Skin epidermis (tissue), 12 donors: ENCODE measurements around the gene ORAI2.
A peak's percentile ranks its signal among the peaks of the same experiment; 100 is the strongest.
"Not testable (repeated sequence)": the region's sequence is repeated elsewhere in the genome, so short reads cannot be mapped to it uniquely, and the experiment has no call there.

ENCODE experiments used
- H3K27ac ChIP-seq, 21 experiments: fragments of 200-600 bp; sonication (generic) in 11 of 21; one replicate each; pipeline ENCODE4 v1.5.0; 2020; ENCODE audit warnings: mild to moderate bottlenecking in 3 of 21, inconsistent platforms in 2 of 21, moderate library complexity in 2 of 21
- H3K4me3 ChIP-seq, 7 experiments: fragments of 200-600 bp; sonication (generic) in 2 of 7; one replicate each; pipeline ENCODE4 v1.5.0; 2020; ENCODE audit warnings: inconsistent platforms in 2 of 7, mild to moderate bottlenecking in 2 of 7, moderate library complexity in 1 of 7

Gene ORAI2

DNA sequence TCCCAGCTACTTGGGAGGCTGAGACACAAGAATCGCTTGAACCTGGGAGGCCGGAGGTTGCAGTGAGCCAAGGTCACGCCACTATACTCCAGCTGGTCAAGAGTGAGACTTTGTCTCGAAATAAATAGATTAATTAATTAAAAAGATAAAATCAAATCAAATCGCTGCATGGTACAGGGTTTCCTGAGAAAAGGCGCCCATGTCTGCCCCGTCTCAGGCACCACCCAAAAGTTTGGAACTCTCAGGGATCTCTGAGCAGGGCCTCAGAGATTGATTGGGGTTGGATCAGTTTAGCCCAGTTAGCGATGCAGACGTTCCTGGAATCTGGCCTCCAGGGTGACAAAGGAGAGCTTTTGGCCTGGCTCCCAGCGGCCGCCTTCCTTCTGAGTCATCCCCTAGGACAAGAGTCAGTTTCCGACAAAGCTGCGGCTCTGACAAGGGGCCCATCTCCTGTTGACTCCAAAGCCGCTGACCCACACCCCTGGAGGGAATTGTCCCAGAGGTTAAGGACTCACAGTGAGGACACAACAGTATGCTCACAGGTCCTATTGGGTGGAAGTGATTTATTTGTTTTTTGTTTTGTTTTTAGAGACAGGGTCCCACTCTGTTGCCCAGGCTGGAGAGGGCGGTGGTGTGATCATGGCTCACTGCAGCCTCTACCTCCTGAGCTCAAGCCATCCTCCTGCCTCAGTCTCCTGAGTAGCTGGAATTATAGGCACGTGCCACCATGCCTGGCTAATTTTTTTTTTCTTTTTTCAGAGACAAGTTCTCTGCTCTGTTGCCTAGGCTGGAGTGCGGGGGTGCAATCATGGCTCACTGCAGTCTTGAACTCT is 6.8 kb downstream of the ORAI2 start:
- H3K27ac ChIP-seq, result peak overlapping the region in 3 of 21 experiments; percentile 2 to 60 (median 27)

DNA sequence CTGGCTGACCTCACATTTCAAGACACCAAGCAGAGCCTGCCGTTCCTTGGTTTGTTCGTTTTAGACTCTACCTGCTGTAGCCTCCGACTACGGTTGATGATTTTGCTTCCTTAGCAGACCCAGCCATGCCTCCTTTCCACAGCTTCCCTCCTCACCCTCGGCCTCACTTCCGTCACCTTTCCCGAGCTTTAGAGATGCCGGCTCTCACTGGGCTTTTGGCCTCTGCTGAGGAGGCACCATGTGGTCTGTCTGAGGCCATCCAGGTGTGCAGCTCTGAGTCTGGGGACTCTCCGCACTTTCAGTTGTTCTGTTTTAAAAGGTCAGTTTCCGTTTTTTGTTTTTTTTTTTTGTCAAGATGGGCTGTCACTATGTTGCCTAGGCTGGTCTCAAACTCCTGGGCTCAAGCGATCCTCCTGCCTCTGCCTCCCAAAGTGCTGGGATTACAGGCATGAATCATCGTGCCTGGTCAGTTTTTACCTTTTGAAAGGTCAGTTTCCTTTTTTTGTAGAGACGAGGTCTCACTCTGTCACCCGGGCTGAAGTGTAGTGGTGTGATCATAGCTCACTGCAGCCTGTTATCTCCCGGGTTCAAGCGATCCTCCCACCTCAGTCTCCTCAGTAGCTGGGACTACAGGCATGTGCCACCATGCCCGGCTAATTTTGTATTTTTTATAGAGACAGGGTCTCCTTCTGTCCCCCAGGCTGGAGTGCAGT is 11.7 kb downstream of the ORAI2 start:
- H3K27ac ChIP-seq, result peak overlapping the region in 1 of 21 experiments; percentile 27

More for the DNA sequence above, 6.8 kb downstream of the ORAI2 start:
- H3K4me3 ChIP-seq, result no peak overlapping the region

DNA sequence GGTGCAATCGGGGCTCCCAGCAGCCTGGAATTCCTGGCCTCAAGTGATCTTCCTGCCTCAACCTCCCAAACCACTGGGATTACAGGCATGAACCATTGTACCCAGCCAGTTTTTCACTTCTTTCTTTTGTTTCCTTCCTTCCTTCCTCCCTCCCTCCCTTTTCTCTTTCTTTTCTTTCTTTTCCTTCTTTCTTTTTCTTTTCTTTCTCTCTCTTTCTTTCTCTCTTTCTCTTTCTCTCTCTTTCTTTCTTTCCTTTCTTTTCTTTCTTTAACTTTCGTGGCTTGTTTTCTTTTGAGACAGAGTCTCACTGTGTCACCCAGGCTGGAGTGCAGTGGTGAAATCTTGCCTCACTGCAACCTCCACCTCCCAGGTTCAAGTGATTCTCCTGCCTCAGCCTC is 12.3 kb downstream of the ORAI2 start:
- Histone ChIP-seq H3K27ac (peak overlapping the region in 1 of 21 experiments; percentile 27), H3K4me3 (no peak overlapping the region)

More for the DNA sequence above, 11.7 kb downstream of the ORAI2 start:
- H3K4me3 ChIP-seq, result no peak overlapping the region

DNA sequence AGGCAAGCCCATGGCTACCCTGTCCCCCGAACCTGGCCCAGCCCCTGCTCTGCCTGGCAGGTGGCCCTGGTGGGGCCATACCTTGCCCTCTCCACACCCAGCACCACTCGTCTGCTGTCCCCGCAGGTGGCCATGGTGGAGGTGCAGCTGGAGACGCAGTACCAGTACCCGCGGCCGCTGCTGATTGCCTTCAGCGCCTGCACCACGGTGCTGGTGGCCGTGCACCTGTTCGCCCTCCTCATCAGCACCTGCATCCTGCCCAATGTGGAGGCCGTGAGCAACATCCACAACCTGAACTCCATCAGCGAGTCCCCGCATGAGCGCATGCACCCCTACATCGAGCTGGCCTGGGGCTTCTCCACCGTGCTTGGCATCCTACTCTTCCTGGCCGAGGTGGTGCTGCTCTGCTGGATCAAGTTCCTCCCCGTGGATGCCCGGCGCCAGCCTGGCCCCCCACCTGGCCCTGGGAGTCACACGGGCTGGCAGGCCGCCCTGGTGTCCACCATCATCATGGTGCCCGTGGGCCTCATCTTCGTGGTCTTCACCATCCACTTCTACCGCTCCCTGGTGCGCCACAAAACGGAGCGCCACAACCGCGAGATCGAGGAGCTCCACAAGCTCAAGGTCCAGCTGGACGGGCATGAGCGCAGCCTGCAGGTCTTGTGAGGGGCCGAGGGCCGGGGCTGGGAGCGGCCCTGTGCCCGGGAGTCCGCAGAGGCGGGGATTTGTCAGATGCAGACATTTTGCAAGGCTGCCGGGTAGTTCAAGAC is 13.2 kb downstream of the ORAI2 start:
- Histone ChIP-seq H3K4me3 (no peak overlapping the region), H3K27ac (no peak overlapping the region)

DNA sequence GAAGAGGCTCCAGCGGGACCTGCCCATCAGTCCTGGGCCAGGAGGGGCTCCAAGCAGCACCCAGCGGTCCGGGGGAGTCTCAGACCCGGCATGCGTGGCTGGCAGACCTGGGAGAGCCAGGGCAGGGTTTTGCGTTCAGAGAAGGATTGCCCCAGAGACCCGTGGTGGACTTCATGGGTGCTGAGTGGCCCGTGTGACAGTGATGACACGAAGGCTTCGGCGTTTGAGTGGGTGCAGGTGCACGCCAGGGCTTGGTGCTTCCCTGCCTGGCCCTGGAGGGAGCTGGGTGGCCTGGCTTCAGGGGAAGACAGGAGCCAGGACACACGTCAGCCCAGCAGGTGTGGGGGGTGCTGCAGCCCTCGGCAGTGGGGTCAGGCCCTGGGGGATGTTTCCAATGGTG is 13.9 kb downstream of the ORAI2 start:
- Histone ChIP-seq H3K4me3 (no peak overlapping the region), H3K27ac (no peak overlapping the region)

DNA sequence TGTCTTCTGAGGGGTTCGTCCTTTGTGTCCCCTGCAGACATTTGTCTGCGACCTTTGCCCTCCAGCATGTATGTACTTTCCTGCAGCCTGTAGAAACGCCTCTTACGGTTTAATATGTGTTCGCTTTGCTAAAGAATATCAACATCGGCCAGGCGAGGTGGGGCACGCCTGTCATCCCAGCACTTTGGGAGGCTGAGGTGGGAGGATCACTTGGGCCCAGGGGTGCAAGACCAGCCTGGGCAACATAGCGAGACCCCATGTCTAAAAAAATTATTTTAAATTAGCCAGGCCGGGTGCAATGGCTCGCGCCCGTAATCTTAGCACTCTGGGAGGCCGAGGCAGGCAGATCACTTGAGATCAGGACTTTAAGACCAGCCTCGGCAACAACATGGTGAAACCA is 15.8 kb downstream of the ORAI2 start:
- no peak overlapping the region for H3K4me3 ChIP-seq
- no peak overlapping the region for H3K27ac ChIP-seq

DNA sequence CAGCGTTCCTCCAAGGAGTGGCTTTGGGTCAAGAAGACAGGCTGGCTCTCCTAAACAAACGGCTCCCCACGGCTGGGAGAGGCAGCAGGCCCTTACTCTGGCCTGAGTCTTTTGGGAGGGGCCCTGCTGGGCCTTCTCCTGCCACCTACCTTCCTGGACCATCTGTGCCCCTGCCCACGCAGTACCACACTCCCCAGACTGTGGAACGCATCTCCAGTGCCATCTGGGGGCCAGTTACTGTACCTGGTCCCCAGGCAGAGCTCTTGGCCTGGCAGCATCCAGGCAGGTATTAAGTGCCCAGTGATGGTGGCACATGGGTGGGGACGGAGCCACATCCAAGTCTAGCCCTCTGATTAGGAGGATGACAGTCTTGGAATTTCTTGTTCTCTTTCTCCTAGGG is 16.9 kb downstream of the ORAI2 start:
- Histone ChIP-seq H3K27ac (no peak overlapping the region), H3K4me3 (no peak overlapping the region)

DNA sequence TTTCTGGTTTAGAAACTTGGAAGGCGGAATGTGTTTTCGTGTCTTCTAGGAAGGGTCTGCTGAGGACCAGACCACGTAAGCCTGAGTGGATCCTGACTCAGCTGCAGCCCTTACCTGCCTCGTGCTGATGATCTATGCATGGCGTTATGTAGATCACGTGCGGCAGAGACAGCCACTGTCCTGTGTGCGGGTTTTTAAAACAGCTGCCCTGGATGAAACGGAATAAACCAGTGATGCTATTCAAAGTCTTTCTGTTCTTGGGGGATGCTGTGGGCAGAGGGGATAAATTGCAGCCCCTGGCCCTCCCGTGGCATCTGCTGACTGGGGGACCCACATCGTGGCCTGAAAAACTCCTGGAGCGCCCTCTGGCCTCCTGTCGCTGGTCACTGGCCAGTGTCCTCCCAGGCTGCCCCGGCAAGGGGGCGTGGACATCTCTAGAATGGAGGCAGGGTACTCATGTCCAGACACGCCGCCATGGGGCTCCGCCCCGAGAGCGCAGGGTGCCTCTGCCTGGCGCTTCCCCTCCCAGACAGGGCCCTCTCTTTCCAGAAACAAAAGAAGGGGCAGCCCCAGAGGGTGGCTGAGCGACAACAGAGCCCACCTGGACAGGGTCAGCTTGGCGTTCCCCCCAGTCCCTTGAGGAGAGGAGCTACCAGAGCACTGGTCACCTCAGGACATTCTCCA is 18.1 kb downstream of the ORAI2 start:
- Histone ChIP-seq H3K4me3 (no peak overlapping the region), H3K27ac (no peak overlapping the region)

DNA sequence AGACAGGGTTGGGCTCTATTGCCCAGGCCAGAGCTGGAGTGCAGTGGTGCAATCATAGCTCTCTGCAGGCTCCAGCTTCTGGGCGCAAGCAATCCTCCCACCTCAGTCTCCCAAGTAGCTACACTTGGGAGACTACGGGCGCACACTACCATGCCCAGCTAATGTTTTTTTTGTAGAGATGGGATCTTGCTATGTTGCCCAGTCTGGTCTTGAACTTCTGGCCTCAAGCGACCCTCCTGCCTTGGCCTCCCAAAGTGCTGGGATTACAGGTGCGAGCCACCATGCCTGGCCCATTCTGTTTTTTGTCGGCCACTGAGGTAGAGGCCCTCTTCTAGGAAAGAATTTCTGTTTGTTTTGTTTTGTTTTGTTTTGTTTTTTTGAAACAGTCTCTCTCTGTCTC is 19.1 kb downstream of the ORAI2 start:
- Histone ChIP-seq H3K4me3 (no peak overlapping the region), H3K27ac (no peak overlapping the region)

DNA sequence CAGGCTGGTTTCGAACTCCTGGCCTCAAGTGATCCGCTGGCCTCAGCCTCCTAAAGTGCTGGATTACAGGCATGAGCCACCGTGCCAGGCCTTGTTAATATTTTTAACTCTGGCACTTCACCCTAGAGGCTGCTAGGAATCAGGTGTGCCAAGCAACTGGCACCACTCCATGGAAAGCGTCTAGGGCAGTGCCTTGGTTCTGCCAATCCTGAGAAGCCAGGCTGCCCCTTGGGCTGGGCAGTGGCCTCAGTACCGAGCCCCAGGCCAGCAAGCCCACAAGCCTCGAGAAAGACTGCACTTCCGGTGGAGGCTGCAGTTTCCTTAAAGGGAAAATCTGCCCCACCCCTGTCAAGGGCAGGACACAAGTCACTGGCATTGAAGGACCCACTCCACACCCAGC is 19.9 kb downstream of the ORAI2 start:
- H3K27ac ChIP-seq, result no peak overlapping the region

DNA sequence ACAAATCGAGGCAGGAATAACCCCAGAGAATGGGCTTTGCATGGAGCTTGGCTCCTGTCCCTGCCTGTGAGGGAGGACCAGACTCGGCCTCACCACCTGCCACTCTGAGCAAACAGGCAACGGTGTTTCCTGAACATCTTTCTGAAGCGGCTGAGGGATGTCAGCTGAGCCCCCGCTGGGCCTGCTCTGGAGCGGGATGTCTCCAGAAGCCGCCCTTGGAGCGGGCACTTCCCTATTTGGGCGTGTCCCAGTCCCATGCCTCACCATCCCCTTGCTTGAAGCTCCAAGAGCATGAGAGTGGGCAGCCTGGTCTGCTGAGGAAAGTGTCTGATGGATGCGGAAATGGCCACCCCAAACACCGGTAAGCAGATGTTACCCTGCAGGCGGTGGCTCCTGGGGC is 21.1 kb downstream of the ORAI2 start:
- no peak overlapping the region for H3K27ac ChIP-seq
- no peak overlapping the region for H3K4me3 ChIP-seq

More for the DNA sequence above, 19.9 kb downstream of the ORAI2 start:
- H3K4me3 ChIP-seq, result no peak overlapping the region

DNA sequence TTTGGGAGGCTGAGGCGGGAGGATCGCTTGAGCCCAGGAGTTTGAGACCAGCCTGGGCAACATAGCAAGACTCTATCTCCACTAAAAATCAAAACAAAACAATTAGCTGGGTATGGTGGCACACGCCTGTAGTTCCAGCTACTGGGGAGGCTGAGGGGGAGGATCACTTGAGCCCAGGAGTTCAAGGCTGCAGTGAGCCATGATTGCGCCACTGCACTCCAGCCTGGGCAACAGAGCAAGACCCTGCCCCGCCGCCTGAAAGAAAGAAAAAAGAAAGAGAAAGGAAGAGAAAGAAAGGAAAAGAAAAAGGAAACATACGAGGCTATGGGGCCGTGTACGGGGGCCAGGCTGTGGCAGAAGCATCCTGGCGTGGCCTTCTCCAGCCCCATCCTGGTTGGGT is 21.6 kb downstream of the ORAI2 start:
- H3K27ac ChIP-seq, H3K4me3 ChIP-seq: not testable (repeated sequence)

DNA sequence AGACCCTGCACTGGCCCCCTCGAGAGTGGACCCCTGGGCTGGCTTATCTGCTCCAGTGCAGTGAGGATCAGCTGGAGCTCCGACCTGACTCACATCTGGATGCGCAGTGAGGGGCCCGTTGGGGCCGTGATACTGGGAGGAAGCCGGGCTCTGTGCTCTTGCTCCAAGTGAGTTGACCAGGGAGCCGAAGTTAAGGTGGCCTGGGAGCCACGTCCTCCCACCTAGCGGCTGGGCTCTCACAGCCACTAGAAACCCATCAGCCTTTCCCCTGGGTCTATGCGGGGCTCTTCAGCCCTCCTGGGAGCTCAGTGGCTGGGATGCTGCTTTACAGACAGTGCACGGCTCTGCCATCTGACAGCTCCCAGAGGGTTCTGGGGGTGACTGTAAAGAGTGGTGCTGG is 22.2 kb downstream of the ORAI2 start:
- Histone ChIP-seq H3K4me3 (no peak overlapping the region), H3K27ac (no peak overlapping the region)

DNA sequence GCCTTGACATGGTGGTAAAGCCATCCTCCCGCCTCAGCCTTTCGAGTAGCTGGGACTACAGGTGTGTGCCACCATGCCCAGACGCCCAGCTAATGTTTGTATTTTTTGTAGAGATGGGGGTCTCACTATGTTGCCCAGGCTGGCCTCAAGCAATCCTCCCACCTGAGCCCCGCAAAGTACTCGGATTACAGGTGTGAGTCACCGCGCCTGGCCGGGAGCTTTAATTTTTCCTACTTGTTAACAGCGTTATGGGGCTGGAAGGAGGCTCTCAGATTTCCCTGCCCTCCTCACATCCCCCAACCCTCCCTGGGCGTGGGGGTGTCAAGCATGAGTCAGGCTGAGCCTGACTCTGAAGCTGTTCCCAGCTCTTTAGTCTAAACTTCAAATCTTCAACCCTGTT is 23.0 kb downstream of the ORAI2 start:
- H3K27ac ChIP-seq, result no peak overlapping the region
- H3K4me3 ChIP-seq, result no peak overlapping the region

DNA sequence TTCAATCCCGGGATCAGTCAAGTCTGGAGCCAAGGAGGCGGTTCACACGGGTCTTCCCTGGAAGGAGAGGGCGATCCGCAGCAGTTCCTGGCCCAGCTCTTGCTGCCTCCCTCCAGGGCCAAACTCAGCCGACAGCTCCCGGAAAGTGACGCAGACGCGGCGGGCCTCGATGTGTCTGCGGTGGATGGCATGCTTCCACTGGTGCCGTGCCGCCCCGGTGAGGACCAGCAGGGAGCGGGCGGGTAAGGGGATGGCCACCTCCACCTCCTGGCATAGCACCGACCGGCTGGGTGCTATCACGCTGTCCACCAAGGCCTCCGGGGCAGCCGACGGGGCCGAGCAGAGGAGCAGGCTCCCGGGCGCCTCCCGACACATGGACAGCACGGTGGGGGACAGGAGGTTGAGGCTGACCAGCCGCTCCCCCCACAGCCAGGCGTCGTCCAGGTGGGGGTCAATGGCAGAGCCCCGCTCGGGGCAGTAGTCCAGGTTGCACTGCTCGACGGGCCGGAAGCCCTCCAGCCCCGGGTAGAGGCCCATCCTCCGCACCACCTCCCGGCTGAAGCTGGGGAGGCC is 24.1 kb downstream of the ORAI2 start:
- Histone ChIP-seq H3K27ac (no peak overlapping the region), H3K4me3 (no peak overlapping the region)

DNA sequence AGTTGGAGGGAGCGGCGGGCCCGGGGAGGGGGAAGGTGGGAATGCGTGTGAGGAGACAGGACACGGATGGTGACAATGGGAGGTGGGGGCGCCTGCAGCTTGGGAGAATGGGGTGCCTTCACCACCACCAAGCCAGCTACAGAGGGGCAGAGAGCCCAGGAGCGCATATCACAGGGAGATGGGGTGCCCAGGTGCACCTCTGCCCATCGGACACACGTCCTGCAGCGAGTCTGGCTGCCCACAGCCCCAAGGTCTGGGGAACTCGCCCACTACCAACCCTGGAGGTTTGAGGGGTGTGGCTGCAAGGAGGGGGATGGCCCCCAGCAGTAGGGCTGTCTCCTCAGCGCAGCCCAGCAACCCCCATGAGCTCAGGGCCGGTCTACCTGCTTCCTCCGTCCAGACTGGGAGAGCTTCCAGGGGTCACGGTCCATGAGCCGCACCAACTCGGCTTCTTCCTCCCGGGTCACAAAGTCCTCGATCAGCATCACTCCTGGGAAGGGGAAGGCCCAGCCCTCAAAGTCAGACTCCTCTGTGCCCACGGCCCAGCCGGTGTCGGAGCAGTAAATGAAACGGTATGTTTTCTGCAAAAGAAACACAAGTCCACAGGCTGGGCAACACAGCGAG is 26.0 kb downstream of the ORAI2 start:
- H3K27ac ChIP-seq, result no peak overlapping the region
- H3K4me3 ChIP-seq, result no peak overlapping the region

DNA sequence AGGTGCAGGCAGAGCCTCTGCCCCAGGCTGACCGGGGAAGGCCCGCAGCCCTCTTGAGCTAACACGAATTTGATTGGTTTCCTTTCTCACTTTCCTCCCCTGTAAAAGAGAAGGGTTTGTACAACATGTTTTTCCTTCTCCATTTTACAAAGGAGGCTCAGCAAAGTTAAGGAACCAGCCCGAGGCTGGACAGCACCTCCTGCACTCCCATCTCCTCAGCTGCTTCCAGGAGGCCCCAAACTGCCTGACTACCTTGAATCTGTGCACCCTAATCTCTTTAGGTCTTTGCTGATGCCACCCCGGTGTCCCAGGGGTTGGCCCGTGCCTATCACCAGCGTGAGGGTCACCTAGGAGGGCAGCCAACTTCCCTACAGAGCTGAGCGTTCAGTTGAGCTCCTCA is 27.1 kb downstream of the ORAI2 start:
- Histone ChIP-seq H3K4me3 (no peak overlapping the region), H3K27ac (no peak overlapping the region)

DNA sequence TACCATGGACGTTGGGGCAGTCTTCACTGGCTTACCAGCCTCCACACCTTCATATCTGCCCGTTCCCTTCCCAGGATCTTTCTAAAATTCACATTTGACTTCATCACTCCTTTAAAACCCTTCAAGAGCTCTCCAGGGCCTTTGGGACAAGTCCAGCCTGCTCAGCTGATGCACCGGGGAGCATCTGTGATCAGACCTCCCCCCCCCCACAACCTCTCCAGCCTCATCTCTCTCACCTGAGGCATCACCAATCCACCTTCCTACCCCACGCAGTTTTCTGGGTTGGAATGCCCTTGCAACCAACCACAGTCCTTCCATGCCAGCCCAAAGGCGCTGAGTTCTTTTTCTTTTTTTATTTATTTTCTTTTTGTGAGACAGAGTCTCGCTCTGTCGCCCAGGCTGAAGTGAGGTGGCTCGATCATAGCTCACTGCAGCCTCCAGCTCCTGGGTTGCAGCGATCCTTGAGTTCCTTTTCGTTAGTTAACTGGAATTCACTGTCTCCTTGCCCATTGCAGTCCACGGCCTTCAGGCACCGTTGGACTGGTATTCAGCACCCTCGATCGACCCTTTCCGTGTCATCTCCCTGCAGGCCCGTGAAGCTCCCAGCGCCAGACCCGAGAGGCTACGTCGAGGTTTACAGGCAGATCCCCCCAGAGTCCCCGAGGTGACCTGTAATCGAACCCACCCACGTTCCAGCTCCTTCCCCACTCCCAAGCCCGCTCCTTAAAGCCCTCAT is 30.6 kb downstream of the ORAI2 start:
- Histone ChIP-seq H3K4me3 (peak overlapping the region; percentile 79 to 100 (median 86)), H3K27ac (peak overlapping the region; percentile 55 to 93 (median 85))
